HEK293 (cell line): ENCODE data around the gene DHX9.

ENCODE experiments used
- CTCF ChIA-PET: fragments of 350-600 bp; formaldehyde crosslinking; extraction: SDS; loops from one replicate; lab custom pipeline; 2021; ENCODE audit warnings: antibody characterized with exemption; lab: Yijun Ruan, JAX
- POLR2A ChIA-PET: fragments of 300-600 bp; formaldehyde crosslinking; extraction: SDS; loops from one replicate; lab custom pipeline; 2020; ENCODE audit warnings: antibody characterized with exemption, inconsistent platforms; lab: Yijun Ruan, JAX
- H3K27ac ChIP-seq: fragments of 200-500 bp; sonication (Bioruptor generic); 2 replicates; pipeline ENCODE4 v1.5.1; 2014; ENCODE audit warnings: low read depth, low read length, control low read depth, inconsistent platforms; ENCODE audit errors: extremely low read depth
- H3K36me3 ChIP-seq, 2 experiments: fragments of 200-500 bp in 1 of 2; sonication (Bioruptor generic) in 1 of 2; 1 replicate in 1 of 2; 2 replicates in 1 of 2; pipeline ENCODE4 v1.5.1; 2014 to 2017; ENCODE audit warnings: inconsistent platforms in 2 of 2, low read length in 2 of 2; ENCODE audit not compliant: control insufficient read depth in 2 of 2, insufficient read depth in 1 of 2
- H3K4me1 ChIP-seq: fragments of 200-500 bp; sonication (Bioruptor generic); 2 replicates; pipeline ENCODE4 v1.5.1; 2014; ENCODE audit warnings: mild to moderate bottlenecking, low read length, inconsistent platforms; ENCODE audit not compliant: control insufficient read depth, insufficient read depth
- H3K4me3 ChIP-seq: 2 replicates; pipeline ENCODE4 v1.5.1; 2011; ENCODE audit warnings: low read depth, mild to moderate bottlenecking, control low read depth, low read length, moderate library complexity
- H3K9me3 ChIP-seq: fragments of 200-500 bp; sonication (Bioruptor generic); 2 replicates; pipeline ENCODE4 v1.5.1; 2014; ENCODE audit warnings: low read depth, low read length, inconsistent platforms; ENCODE audit not compliant: control insufficient read depth, insufficient read depth
- BCL11A ChIP-seq: fragments of 450-650 bp; formaldehyde crosslinking; IDR thresholded peaks from 2 replicates; pipeline ENCODE4 v1.5.1; 2016; ENCODE audit warnings: low read depth, missing biosample characterization, missing genetic modification characterization
- GLI4 ChIP-seq: fragments of 450-650 bp; formaldehyde crosslinking; IDR thresholded peaks from 2 replicates; pipeline ENCODE4 v1.5.1; 2016; ENCODE audit warnings: missing biosample characterization, missing genetic modification characterization
- KLF10 ChIP-seq: fragments of 450-650 bp; IDR thresholded peaks from 2 replicates; pipeline ENCODE4 v1.5.1; 2018; ENCODE audit warnings: missing biosample characterization, mild to moderate bottlenecking, missing genetic modification characterization
- KLF8 ChIP-seq: fragments of 450-650 bp; formaldehyde crosslinking; IDR thresholded peaks from 2 replicates; pipeline ENCODE4 v1.5.1; 2016; ENCODE audit warnings: missing biosample characterization, missing genetic modification characterization
- KLF9 ChIP-seq: fragments of 450-650 bp; formaldehyde crosslinking; IDR thresholded peaks from 2 replicates; pipeline ENCODE4 v1.5.1; 2016; ENCODE audit warnings: missing biosample characterization, missing genetic modification characterization, low read depth
- MEIS1 ChIP-seq: sonication (generic); formaldehyde crosslinking; IDR thresholded peaks from 2 replicates; pipeline ENCODE4 v1.8.1; 2022; ENCODE audit warnings: missing genetic modification reagents, mild to moderate bottlenecking, borderline replicate concordance
- MZF1 ChIP-seq: fragments of 450-650 bp; formaldehyde crosslinking; IDR thresholded peaks from 2 replicates; pipeline ENCODE4 v1.5.1; 2017; ENCODE audit warnings: missing biosample characterization, missing genetic modification characterization, borderline replicate concordance
- PRDM1 ChIP-seq: fragments of 450-650 bp; formaldehyde crosslinking; IDR thresholded peaks from 2 replicates; pipeline ENCODE4; 2016; ENCODE audit warnings: missing biosample characterization, missing genetic modification characterization
- REST ChIP-seq: fragments of 450-650 bp; formaldehyde crosslinking; IDR thresholded peaks from 2 replicates; pipeline ENCODE4 v1.5.1; 2016; ENCODE audit warnings: missing biosample characterization, missing genetic modification characterization
- SETDB1 ChIP-seq: IDR thresholded peaks from one replicate; pipeline ENCODE4 v1.6.1; 2017; ENCODE audit warnings: mild to moderate bottlenecking, low read length, moderate library complexity, mixed read lengths; ENCODE audit not compliant: insufficient read length
- ZBTB21 ChIP-seq: fragments of 450-650 bp; formaldehyde crosslinking; IDR thresholded peaks from 2 replicates; pipeline ENCODE4 v1.5.1; 2017; ENCODE audit warnings: missing biosample characterization, missing genetic modification characterization
- ZNF133 ChIP-seq: fragments of 450-650 bp; formaldehyde crosslinking; IDR thresholded peaks from 2 replicates; pipeline ENCODE4 v1.5.1; 2016; ENCODE audit warnings: missing biosample characterization, missing genetic modification characterization
- ZNF341 ChIP-seq: fragments of 450-650 bp; formaldehyde crosslinking; IDR thresholded peaks from 2 replicates; pipeline ENCODE4; 2016; ENCODE audit warnings: low read depth, missing biosample characterization, missing genetic modification characterization
- ZNF350 ChIP-seq: fragments of 450-650 bp; formaldehyde crosslinking; IDR thresholded peaks from 2 replicates; pipeline ENCODE4 v1.5.0; 2017; ENCODE audit warnings: missing biosample characterization, mild to moderate bottlenecking, missing genetic modification characterization
- ZNF433 ChIP-seq: fragments of 450-650 bp; formaldehyde crosslinking; IDR thresholded peaks from 2 replicates; pipeline ENCODE4 v1.5.1; 2016; ENCODE audit warnings: missing biosample characterization, missing genetic modification characterization, low read depth
- ZNF529 ChIP-seq: fragments of 450-650 bp; formaldehyde crosslinking; IDR thresholded peaks from 2 replicates; pipeline ENCODE4 v1.5.1; 2017; ENCODE audit warnings: missing genetic modification characterization, missing biosample characterization; ENCODE audit not compliant: insufficient replicate concordance
- ZNF624 ChIP-seq: fragments of 450-650 bp; formaldehyde crosslinking; IDR thresholded peaks from 2 replicates; pipeline ENCODE4 v1.5.1; 2017; ENCODE audit warnings: missing biosample characterization, missing genetic modification characterization
- ZNF791 ChIP-seq: fragments of 450-650 bp; formaldehyde crosslinking; IDR thresholded peaks from 2 replicates; pipeline ENCODE4 v1.5.1; 2016; ENCODE audit warnings: missing biosample characterization, missing genetic modification characterization
- ZSCAN18 ChIP-seq: fragments of 450-650 bp; formaldehyde crosslinking; IDR thresholded peaks from 2 replicates; pipeline ENCODE4 v1.5.1; 2016; ENCODE audit warnings: missing biosample characterization, missing genetic modification characterization
- TF ChIP-seq, protein P1 (sequence below): fragments of 450-650 bp; formaldehyde crosslinking; IDR thresholded peaks from 2 replicates; pipeline ENCODE4 v1.5.1; 2016; ENCODE audit warnings: missing biosample characterization, missing genetic modification characterization
- TF ChIP-seq, protein P2 (sequence below): fragments of 450-650 bp; formaldehyde crosslinking; IDR thresholded peaks from 2 replicates; pipeline ENCODE4 v1.5.1; 2016; ENCODE audit warnings: missing biosample characterization, missing genetic modification characterization

The DHX9 gene

GRCh38 chr1:182806015-182806678, 33.0 kb upstream of the DHX9 start:
- Histone ChIP-seq H3K4me1 (no peaks in the 10 kb centered on the region), H3K9me3 (no peaks in the 10 kb centered on the region), H3K27ac (no peak overlapping the region), H3K4me3 (no peak overlapping the region), H3K36me3 (peaks cover 0 to 32% of the 10 kb centered on the region in 2 experiments; a peak in 2 of 3 replicates)
- TF ChIP-seq GLI4 (tag by site-specific recombination) (no peak), PRDM1 (tag by site-specific recombination) (0 out of 2 replicates have a peak, but pooled peaks have one; percentile 39), KLF10 (tag by site-specific recombination) (no peak), KLF8 (tag by site-specific recombination) (no peak), ZSCAN18 (no peak), ZNF341 (peak; percentile 43; the same call in 1 of the 2 replicates), KLF9 (tag by site-specific recombination) (no peak), ZNF350 (no peak), ZNF133 (tag by site-specific recombination) (no peak)
- TF ChIP-seq, protein P1, sequence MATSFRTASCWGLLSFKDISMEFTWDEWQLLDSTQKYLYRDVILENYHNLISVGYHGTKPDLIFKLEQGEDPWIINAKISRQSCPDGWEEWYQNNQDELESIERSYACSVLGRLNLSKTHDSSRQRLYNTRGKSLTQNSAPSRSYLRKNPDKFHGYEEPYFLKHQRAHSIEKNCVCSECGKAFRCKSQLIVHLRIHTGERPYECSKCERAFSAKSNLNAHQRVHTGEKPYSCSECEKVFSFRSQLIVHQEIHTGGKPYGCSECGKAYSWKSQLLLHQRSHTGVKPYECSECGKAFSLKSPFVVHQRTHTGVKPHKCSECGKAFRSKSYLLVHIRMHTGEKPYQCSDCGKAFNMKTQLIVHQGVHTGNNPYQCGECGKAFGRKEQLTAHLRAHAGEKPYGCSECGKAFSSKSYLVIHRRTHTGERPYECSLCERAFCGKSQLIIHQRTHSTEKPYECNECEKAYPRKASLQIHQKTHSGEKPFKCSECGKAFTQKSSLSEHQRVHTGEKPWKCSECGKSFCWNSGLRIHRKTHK = no peak
- ChIA-PET POLR2A (no interaction called here), CTCF (interaction anchor here (1.4 kb wide), 1 partner anchor 20 kb away, joined by 4 read pairs; no protein-coding TSS in a partner anchor)

GRCh38 chr1:182807907-182808306, 31.2 kb upstream of the DHX9 start:
- no peaks in the 10 kb centered on the region for H3K4me1 ChIP-seq
- no peak overlapping the region for H3K4me3 ChIP-seq
- ChIA-PET POLR2A (interaction anchor here (0.7 kb wide), 1 partner anchor 26 kb away, joined by 6 read pairs; no protein-coding TSS in a partner anchor), CTCF (interaction anchor here (0.6 kb wide), 2 partner anchors 11 to 301 kb away, joined by 3 read pairs; no protein-coding TSS in a partner anchor)
- no peak overlapping the region for H3K27ac ChIP-seq
- H3K36me3 ChIP-seq = peaks cover 0 to 38% of the 10 kb centered on the region in 2 experiments; a peak in 2 of 3 replicates
- H3K9me3 ChIP-seq = no peaks in the 10 kb centered on the region
- TF ChIP-seq ZNF624 (tag by site-specific recombination) (no peak), MZF1 (no peak), REST (tag by site-specific recombination) (no peak), BCL11A (no peak), ZNF433 (tag by site-specific recombination) (no peak), ZBTB21 (tag by site-specific recombination) (no peak), ZNF791 (no peak), MEIS1 (no peak), ZNF529 (tag by site-specific recombination) (no peak), ZSCAN18 (no peak), SETDB1 (no peak)
- TF ChIP-seq, protein P2, sequence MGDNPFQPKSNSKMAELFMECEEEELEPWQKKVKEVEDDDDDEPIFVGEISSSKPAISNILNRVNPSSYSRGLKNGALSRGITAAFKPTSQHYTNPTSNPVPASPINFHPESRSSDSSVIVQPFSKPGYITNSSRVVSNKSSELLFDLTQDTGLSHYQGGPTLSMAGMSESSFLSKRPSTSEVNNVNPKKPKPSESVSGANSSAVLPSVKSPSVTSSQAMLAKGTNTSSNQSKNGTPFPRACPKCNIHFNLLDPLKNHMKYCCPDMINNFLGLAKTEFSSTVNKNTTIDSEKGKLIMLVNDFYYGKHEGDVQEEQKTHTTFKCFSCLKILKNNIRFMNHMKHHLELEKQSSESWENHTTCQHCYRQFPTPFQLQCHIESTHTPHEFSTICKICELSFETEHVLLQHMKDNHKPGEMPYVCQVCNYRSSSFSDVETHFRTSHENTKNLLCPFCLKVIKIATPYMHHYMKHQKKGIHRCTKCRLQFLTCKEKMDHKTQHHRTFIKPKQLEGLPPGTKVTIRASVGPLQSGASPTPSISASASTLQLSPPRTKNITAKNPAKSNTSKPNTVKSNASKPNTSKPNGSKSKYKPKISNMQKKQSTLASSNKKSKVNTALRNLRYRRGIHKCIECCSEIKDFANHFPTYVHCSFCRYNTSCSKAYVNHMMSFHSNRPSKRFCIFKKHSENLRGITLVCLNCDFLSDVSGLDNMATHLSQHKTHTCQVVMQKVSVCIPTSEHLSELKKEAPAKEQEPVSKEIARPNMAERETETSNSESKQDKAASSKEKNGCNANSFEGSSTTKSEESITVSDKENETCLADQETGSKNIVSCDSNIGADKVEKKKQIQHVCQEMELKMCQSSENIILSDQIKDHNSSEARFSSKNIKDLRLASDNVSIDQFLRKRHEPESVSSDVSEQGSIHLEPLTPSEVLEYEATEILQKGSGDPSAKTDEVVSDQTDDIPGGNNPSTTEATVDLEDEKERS (tag by site-specific recombination) = no peak
